GM20000 (cell line): ENCODE data around the gene CLCN6.
"Not testable (repeated sequence)": the region's sequence is repeated elsewhere in the genome, so short reads cannot be mapped to it uniquely, and the experiment has no call there.

Experiments
- DNase-seq: peaks from one replicate; pipeline ENCODE4 v3.0.0; 2012; ENCODE audit warnings: low spot score
- TF ChIP-seq, protein P1 (sequence below): IDR thresholded peaks from 2 replicates; pipeline ENCODE4 v1.5.1; 2012; ENCODE audit warnings: mild to moderate bottlenecking, control low read depth; ENCODE audit errors: extremely low read depth, missing control alignments

CLCN6 gene

DNA sequence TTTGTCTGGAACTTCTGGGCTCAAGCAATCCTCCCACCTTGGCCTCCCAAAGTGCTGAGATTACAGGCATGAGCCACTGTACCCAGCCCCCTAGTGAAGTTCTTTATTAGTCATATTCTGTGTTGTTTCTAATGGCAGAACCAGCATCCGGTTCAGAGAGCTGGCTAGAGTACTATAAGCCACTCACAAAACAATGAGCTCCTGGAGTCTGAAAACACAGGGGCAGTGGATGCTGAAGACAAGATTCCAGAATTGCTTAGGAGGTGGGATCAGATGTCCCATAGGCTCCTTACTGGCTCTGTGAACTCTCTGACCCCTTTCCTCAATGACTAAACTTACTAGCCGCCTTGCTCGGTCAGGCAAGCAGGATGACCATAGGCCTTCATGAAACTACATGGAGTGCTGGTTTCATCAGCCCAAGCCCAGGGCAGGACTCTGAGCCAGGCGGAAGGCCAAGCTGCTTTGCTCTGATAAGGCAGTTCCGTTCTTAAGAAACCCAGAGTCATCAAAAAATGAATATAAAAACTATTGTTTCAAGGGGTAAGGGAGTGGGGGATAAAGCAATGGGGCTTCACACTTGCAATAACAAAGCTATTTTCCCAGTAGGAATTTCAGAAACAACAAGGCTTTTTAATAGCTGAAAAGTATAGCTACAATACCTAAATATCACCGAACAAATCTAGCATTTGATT lies 8.3 kb upstream of the CLCN6 start:
- DNase-seq, result no peak
- TF ChIP-seq, protein P1, sequence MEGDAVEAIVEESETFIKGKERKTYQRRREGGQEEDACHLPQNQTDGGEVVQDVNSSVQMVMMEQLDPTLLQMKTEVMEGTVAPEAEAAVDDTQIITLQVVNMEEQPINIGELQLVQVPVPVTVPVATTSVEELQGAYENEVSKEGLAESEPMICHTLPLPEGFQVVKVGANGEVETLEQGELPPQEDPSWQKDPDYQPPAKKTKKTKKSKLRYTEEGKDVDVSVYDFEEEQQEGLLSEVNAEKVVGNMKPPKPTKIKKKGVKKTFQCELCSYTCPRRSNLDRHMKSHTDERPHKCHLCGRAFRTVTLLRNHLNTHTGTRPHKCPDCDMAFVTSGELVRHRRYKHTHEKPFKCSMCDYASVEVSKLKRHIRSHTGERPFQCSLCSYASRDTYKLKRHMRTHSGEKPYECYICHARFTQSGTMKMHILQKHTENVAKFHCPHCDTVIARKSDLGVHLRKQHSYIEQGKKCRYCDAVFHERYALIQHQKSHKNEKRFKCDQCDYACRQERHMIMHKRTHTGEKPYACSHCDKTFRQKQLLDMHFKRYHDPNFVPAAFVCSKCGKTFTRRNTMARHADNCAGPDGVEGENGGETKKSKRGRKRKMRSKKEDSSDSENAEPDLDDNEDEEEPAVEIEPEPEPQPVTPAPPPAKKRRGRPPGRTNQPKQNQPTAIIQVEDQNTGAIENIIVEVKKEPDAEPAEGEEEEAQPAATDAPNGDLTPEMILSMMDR, result no peak

DNA sequence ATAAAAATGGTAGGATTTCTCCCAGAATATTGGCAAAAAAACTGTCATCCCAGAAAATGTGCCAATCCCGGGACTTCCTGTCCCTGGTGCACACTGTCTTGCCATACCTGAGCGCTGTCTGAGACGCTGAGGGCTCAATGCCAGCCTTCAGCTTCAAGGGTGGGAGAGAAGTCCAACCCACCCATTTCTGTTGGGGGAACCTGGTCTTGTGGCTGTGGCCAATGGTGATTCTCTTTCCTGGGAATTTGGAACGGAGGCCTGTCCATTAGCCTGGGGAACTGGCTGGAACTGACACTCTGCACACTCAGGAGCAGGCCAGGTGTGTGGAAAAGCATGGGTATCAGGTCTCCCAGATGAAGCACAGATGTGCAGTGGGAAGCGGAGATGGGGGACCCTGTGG lies 6.9 kb upstream of the CLCN6 start:
- TF ChIP-seq, protein P1, result no peak

DNA sequence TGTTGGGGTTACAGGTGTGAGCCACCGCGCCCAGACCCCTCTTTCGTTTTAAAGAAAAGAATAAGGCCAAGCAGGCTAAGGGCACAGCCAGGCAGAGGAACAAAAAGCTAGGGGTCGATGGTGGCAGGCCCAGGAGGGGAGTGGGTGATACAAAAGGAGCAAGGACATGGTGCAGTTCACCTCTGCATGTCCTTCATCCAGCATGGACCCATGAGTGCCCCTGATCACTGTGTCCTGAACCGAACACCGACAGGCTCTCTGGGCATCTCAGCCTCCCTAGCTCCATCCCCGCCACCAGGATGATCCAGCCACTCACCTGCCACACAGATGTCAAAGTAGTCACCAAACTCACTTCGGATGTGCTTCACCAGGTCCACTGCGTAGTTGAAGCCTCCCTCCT lies 6.1 kb upstream of the CLCN6 start:
- no peak for DNase-seq
- TF ChIP-seq, protein P1, result no peak

More for the DNA sequence above, 6.9 kb upstream of the CLCN6 start:
- no peak for DNase-seq

DNA sequence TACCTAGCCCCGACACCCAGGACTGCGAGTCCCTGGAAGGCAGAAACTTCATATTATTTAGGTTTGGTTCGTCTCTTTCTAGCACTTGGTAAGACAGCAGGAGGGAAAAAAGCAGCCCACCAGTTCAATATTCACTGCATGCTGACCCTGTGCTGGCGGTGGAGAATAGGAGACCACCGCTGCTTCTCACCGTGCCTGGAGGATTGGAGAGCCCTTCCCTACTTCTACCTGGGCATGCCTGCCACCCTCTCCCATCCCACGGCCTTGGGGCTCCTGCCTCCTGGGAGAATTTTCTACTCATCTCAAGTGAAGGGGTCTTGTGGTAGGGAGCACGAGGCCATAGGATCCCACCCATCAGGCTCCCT lies 5.6 kb upstream of the CLCN6 start:
- TF ChIP-seq, protein P1, result no peak

DNA sequence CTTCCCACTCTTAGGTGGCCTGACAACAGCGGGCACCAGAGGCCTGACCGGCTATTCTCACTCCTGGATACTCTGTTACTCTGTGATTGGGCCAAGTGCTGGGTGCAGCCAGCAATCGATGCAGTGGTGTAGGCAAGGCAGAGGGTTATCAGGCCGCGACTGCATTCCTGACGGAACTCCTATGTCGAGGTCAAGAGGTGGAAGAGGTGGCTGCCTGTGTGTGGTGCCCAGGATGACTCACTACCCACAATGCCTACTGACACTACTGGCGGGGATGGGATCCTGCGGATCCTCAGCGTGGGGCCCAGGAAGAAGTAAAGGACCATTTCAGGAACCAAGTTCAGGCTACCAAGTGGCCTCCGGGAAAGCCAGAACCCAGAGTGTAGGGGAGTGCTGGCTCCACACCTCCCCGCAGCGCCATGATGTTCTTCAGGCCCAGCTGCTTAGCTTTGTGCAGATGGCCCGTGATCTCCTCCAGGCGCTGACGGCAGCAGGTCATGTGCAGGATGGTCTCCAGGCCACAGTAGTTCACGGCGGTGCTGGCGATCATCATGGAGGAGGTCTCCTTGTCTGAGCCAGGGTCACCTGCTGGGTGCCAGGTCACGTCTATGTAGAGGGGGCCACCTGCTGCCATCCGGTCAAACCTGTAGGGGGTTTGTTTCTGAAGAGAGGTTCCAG lies 5.1 kb upstream of the CLCN6 start:
- TF ChIP-seq, protein P1, result no peak
- DNase-seq, result no peak

More for the DNA sequence above, 5.6 kb upstream of the CLCN6 start:
- DNase-seq, result no peak

DNA sequence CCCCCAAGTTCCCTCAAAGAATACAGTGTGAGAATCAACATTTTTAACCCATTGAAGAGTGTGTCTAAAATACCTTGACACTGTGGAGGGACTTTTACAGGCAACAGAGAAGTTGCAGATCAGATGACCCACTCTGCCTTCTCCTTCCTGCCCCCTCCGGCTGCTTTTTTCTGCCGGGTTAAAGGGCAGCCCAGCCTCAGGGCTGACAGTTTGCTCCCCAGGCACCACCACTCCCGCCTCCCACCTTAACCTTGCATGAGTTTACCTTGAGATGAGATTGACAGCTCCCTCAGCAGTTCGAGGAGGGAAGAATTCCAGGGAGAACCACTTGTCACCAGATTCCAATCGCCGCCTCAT lies 3.4 kb upstream of the CLCN6 start:
- DNase-seq, result no peak
- TF ChIP-seq, protein P1, result no peak

DNA sequence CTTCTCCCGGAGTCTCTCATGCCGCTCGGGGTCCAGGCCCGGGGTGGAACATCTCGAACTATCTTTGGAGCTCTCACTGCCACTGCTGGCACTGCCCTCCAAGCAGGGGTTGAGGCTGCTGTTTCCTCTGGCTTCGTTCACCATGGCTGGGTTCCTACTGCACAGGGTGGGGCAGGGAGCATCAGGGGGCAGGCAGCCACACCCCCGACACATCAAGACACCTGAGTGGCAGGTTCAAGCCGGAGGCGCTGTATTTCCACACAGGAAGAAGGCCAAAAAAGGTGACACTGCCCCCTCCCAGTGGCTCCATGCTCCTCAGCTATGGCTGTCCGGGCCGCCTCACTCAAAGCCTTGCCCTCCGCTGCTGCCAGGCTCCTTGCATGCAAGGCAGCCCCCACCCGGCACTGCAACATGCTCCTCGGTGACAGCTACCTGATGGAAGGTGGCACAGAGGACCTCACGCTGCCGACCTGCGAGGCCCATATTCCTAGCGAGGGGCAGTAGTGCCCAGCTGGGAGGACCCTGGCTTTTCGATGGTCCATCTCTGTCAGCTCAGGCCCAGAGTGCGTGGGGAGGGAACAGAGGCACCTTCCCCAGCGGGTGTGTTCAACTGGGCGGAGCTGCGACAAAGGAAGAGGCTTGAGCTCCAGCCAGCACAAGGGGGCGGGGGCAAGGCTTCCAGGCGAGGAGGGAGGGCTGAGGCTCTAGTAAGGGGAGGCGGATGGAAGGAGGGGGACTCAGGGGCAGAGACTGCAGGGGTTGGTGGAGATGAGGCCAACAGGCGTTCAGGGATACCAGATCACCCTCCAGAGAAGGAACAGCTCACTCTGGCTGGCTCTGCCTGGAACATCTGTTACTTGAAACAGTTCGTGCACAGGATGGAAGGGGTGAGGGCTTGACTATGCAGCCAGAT lies 2.8 kb upstream of the CLCN6 start:
- DNase-seq, result peak; percentile 81
- TF ChIP-seq, protein P1, result no peak

DNA sequence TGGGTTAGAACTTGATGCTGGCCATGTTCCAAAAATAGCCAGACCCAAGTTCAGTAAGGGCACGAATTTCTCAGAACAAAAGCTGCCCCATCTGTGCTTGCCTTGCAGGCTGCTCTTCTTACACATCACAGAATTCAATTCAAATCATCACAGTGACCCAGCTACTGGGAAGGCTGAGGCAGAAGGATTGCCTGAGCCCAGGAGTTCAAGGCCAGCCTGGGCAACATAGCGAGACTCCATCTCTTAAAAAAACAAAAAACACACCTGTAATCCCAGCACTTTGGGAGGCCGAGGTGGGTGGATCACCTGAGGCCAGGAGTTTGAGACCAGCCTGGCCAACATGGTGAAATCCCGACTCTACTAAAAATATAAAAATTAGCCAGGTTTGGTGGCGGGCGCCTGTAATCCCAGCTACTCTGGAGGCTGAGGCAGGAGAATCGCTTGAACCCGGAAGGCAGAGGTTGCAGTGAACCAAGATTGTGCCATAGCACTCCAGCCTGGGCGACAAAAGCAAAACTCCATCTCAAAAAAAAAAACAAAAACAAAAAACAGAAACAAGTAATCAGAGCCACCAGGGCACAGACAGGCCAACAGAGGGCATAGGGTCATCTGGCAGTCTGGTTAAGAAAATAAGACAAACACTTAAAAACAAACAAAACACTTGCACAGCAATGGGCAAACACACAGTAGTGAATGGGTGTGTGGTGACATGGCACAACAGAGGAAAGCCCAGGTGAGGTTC lies 1.9 kb upstream of the CLCN6 start:
- not testable (repeated sequence) for DNase-seq
